Adrenal gland (tissue), 12 donors: ENCODE results near the gene SLC6A11. TPM values are rescaled to one million over a fixed set of nuclear protein-coding genes. Genes with fewer than 3 reads are reported as not detected.

Source experiments
- DNase-seq, 7 donors: peaks; one replicate each; pipeline ENCODE4 v3.0.0-alpha.2; 2019 to 2020
- H3K27ac ChIP-seq, 5 donors: fragments of 200-600 bp; sonication (generic) in 4 of 5; 1 replicate in 3 of 5; 2 replicates in 2 of 5; pipeline versions ENCODE4 v1.5.1 to v1.8.0; 2016 to 2020; ENCODE audit warnings: mild to moderate bottlenecking in 1 of 5
- H3K27me3 ChIP-seq: fragments of 200-600 bp; 2 replicates; pipeline ENCODE4 v1.8.0; 2021
- H3K36me3 ChIP-seq, 2 donors: fragments of 200-600 bp; replicated peaks in 1 of 2; 1 replicate in 1 of 2; 2 replicates in 1 of 2; pipeline versions ENCODE4 v1.5.1 to v1.8.0; 2018 to 2022
- H3K4me1 ChIP-seq, 2 donors: fragments of 200-600 bp; replicated peaks in 1 of 2; 1 replicate in 1 of 2; 2 replicates in 1 of 2; pipeline versions ENCODE4 v1.5.1 to v1.8.0; 2018 to 2021
- H3K4me3 ChIP-seq, 4 donors: fragments of 200-600 bp; sonication (generic) in 3 of 4; one replicate each; pipeline ENCODE4 v1.5.1; 2016 to 2018
- H3K9me3 ChIP-seq, 3 donors: fragments of 200-600 bp; sonication (generic) in 1 of 3; replicated peaks in 1 of 3; 1 replicate in 2 of 3; 2 replicates in 1 of 3; pipeline versions ENCODE4 v1.5.1 to v1.8.0; 2016 to 2021
- CTCF ChIP-seq, 6 experiments: fragments of 450-650 bp in 4 of 6; fragments of 200-600 bp in 2 of 6; sonication (generic) in 1 of 6; IDR thresholded peaks; 1 replicate in 5 of 6; 2 replicates in 1 of 6; pipeline versions ENCODE4 v1.5.1 to v1.8.0; 2016 to 2021; ENCODE audit warnings: antibody characterized with exemption in 6 of 6, mild to moderate bottlenecking in 2 of 6, moderate library complexity in 1 of 6
- POLR2A ChIP-seq, 2 donors: fragments of 450-650 bp; IDR thresholded peaks; one replicate each; pipeline ENCODE4 v1.6.1; 2017; ENCODE audit warnings: antibody characterized with exemption in 2 of 2, mild to moderate bottlenecking in 2 of 2, moderate library complexity in 1 of 2
- WGBS, 4 donors: extraction: QIAGEN DNeasy Blood & Tissue Kit in 2 of 4; methylation state at CpG; one replicate each; pipeline versions ENCODE4 v1.1.5 to v1.1.7; 2013 to 2017; 5-methylcytosine and 5-hydroxymethylcytosine counted together
- intact Hi-C, 2 donors: fragments of 100-400 bp; cut with DNase I; formaldehyde crosslinking; loops; one replicate each; pipeline versions ENCODE4 v1.14.1 to v1.15.0; 2022 to 2023
- polyA plus RNA-seq, 3 donors: library from polyadenylated mRNA; stranded (reverse); fragments of 200-250 nt in 2 of 3; fragments of 350-450 nt in 1 of 3; fragmentation: Illumina TruSeq in 1 of 3; extraction: RNeasy Lipid Tissue Mini Kit (QIAGEN cat#74804) in 1 of 3; gene quantifications; one replicate each; pipeline ENCODE4 v1.2.3, GENCODE V29; 2013 to 2014
- total RNA-seq, 9 donors: library from RNA; depleted of rRNA in 4 of 9; stranded (reverse); fragments of >200 nt in 4 of 9; fragments of 120-200 nt in 1 of 9; fragmentation: NEBNext Ultra II Directional in 1 of 9; extraction: Animal tissue kit (Norgen Biotek cat#: 25700) in 1 of 9; gene quantifications; one replicate each; pipeline versions ENCODE4 v1.1.0 to v1.2.4, GENCODE V29; 2013 to 2023
- donor health status: healthy with polysubstance abuse.
- donor health status: Bipolar disorder and iron deficiency.
- donor health status: DM: yes; HTN: yes; CAD: no.
- donor health status: DM: no; HTN: no; CAD: no.
- donor health status: DM: no; HTN: no; CAD: no.
- donor health status: DM: yes; HTN: yes; CAD: no.

SLC6A11 gene
- total and polyA plus RNA-seq, 12 donors: 0.03 to 0.17 (median 0.06) TPM; not detected in 7

- H3K27me3 ChIP-seq: peaks cover 5% of the 10 kb centered on the region
- H3K27ac ChIP-seq: no peak overlapping the region
- H3K4me1 ChIP-seq: no peaks in the 10 kb centered on the region
- 44 to 57% (median 51%) methylated on average over 3 of the region's 3 CpGs for WGBS, 4 donors
- no peak overlapping the region for H3K4me3 ChIP-seq
- DNase-seq: no peak
- no peaks in the 10 kb centered on the region for H3K9me3 ChIP-seq
- no peaks in the 10 kb centered on the region for H3K36me3 ChIP-seq
- TF ChIP-seq CTCF (IDR thresholded peaks at IDR 0.05) (no peak), POLR2A (IDR thresholded peaks at IDR 0.05) (no peak)
- intact Hi-C loops: no loop called here
These were observed 59.9 kb downstream of the SLC6A11 start for GRCh38 chr3:10875914-10876313.

- no peaks in the 10 kb centered on the region for H3K9me3 ChIP-seq
- H3K36me3 ChIP-seq: no peaks in the 10 kb centered on the region
- intact Hi-C loops: no loop called here
- no peaks in the 10 kb centered on the region for H3K4me1 ChIP-seq
- no peak for DNase-seq
- H3K27me3 ChIP-seq: peaks cover 5% of the 10 kb centered on the region
- TF ChIP-seq POLR2A (IDR thresholded peaks at IDR 0.05): no peak
- TF ChIP-seq CTCF (IDR thresholded peaks at IDR 0.05): no peak
- no peak overlapping the region for H3K27ac ChIP-seq
- 45 to 70% (median 56%) methylated on average over 4 of the region's 4 CpGs for WGBS, 4 donors
- H3K4me3 ChIP-seq: no peak overlapping the region
These were observed 60.6 kb downstream of the SLC6A11 start for GRCh38 chr3:10876661-10877060.

GRCh38 chr3:10882851-10883250, 66.8 kb downstream of the SLC6A11 start:
- 66 to 74% (median 71%) methylated on average over 11 to 14 of the region's 14 CpGs for WGBS, 4 donors
- Histone ChIP-seq H3K27ac (no peak overlapping the region), H3K4me1 (no peaks in the 10 kb centered on the region), H3K27me3 (no peaks in the 10 kb centered on the region), H3K4me3 (no peak overlapping the region), H3K36me3 (no peaks in the 10 kb centered on the region), H3K9me3 (no peaks in the 10 kb centered on the region)
- intact Hi-C loops: loop anchor here in 1 of 2 donors (10.0 kb wide), 1 partner anchor 128 kb away; no protein-coding TSS in a partner anchor
- TF ChIP-seq POLR2A (IDR thresholded peaks at IDR 0.05) (no peak), CTCF (IDR thresholded peaks at IDR 0.05) (no peak)
- DNase-seq: no peak

GRCh38 chr3:10883478-10884234, 67.6 kb downstream of the SLC6A11 start:
- 63 to 71% (median 68%) methylated on average over 7 of the region's 7 CpGs for WGBS, 4 donors
- intact Hi-C loops: loop anchor here in 1 of 2 donors (10.0 kb wide), 1 partner anchor 129 kb away; no protein-coding TSS in a partner anchor
- Histone ChIP-seq H3K36me3 (no peaks in the 10 kb centered on the region), H3K27ac (no peak overlapping the region), H3K9me3 (no peaks in the 10 kb centered on the region), H3K4me3 (no peak overlapping the region), H3K4me1 (no peaks in the 10 kb centered on the region), H3K27me3 (no peaks in the 10 kb centered on the region)
- DNase-seq: peak in 1 of 7 donors; percentile 18
- peak in 4 of 6 experiments; percentile 19 to 38 (median 28) for TF ChIP-seq CTCF (IDR thresholded peaks at IDR 0.05)
- no peak for TF ChIP-seq POLR2A (IDR thresholded peaks at IDR 0.05)
